Measurements from ENCODE around the gene SGCE.
"Not testable (repeated sequence)": the region's sequence is repeated elsewhere in the genome, so short reads cannot be mapped to it uniquely, and the experiment has no call there.

Gene SGCE, protein sequence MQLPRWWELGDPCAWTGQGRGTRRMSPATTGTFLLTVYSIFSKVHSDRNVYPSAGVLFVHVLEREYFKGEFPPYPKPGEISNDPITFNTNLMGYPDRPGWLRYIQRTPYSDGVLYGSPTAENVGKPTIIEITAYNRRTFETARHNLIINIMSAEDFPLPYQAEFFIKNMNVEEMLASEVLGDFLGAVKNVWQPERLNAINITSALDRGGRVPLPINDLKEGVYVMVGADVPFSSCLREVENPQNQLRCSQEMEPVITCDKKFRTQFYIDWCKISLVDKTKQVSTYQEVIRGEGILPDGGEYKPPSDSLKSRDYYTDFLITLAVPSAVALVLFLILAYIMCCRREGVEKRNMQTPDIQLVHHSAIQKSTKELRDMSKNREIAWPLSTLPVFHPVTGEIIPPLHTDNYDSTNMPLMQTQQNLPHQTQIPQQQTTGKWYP

GRCh38 chr7:94655848-94656657, at the start of gene SGCE:
Gene SGCE (minus strand): TSS chr7:94656133. CDS start chr7:94656098, 35 bp downstream.
- peak; percentile 93 for DNase-seq

GRCh38 chr7:94705155-94706021, 49.5 kb upstream of the SGCE start:
- not testable (repeated sequence) for DNase-seq

DNA sequence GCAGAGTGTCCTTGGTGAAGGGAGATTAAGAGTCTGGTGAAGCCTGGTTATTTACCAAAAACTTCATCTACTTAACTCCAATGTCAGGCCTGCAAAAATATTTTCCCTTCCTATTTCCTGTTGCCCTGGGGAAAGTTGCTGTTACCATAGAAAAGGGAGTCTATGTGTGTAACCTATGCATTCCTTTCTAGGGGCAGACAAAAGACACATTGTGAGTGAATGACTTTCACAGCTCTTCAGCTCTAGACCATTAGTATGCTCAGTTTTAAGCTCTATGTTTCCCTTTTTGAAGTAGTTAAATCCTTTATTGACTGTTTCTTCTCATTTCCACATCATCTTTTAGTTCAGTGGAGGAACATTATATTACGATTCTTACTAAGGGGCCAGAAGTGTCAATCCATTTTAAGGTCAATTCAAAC, 45.6 kb upstream of the SGCE start:
- DNase-seq = no peak

GRCh38 chr7:94700926-94701554, 45.1 kb upstream of the SGCE start:
- DNase-seq = no peak

DNA sequence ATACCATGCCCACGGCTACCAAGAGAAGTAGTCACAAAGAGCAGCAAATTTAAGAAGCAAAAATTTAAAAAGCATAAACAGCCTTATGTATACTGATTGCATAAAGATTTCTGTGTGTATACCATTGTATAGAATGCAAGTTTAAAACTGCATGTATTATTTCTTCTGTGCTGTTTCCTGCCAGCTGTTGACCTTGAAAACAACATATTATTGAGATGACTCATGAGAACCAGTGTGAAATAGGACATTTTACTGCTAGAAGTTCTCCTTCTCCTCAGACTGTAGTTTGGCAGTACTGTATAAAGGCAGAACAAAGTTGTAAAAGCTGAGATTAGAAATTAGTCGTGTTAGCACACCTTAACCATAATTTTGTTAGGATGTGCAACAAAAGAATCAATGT, 42.3 kb upstream of the SGCE start:
- no peak for DNase-seq

DNA sequence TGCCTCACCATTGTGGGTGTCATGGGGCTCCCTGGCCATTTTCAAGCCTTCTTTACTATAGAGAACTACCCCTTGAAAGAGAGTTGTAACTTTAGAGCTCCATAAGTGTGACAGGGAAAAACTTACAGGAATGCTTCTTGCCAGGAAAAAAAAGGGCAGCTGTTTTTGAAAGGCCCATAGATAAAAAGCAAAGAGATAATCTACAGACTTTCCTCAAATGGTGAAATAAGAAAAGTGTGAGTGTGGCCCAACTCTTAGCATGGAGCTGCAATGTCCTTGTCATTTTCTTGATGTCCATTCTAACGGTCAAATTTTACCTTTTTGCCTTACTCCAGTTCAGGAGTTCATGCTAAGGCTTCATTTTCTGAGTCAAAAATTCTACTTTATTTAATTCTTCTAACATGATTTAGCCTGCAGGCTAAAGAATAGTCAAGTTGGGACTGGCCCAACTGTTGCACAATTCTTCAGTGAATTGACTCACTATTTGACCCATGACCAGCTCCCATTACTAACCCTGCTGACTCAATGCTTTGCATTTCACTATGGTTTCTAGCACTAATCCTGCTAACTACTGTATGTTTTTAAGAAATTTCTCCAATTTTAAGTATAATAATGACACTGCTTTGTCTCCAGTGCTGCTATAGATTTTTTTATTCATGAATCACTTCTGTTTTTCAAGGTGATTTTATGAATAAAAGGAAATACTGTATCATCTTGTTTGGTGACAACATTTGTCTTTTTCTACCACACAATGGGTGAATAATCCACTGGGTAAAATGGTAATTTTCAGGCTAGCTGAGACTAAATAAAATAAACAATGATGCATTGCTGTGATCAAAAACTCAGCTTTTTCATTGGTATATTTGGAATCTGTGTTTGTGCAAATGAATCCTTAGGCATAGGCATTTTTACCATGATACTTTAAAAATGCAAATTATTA, 41.4 kb upstream of the SGCE start:
- DNase-seq = no peak

- DNase-seq = no peak
These were observed 31.9 kb upstream of the SGCE start for GRCh38 chr7:94687810-94688209.

- DNase-seq = no peak
These were observed 31.1 kb upstream of the SGCE start for GRCh38 chr7:94687076-94687475.

DNA sequence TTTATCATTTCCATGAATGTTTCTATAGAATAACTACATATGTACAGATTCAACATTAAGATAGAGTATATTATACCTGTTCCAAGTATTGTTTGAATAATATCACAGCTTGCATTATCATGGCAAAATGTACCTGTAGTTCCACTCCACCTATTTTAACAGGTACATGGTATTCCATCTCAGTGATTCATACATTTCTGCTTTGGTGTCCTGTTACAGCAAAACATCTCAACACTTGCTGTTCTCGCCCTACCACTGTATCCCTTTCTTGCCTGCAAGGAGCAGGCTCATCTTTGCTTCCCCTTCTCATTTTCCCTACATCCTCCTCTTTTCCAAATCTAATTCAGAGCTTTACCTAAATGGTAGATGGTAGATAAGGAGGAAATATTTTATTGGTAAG, 27.1 kb upstream of the SGCE start:
- DNase-seq = no peak

DNA sequence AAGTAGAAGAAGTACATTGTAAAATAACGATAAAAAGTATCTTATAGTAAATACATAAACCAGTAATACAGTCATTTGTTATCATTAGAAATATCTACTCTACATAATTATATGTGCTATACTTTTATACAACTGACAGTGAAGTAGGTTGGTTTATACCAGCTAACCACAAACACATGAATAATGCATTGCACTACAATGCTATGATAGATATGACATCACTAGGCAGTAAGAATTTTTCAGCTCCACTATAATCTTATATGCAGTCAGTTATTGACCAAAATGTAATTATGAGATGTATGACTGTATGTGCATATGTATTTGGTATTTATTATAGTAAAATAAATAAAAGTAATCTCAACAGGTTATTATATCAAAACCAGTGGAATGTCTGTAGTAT, 23.4 kb upstream of the SGCE start:
- no peak for DNase-seq

GRCh38 chr7:94676431-94676830, 20.5 kb upstream of the SGCE start:
- DNase-seq = no peak

GRCh38 chr7:94675356-94675755, 19.4 kb upstream of the SGCE start:
- no peak for DNase-seq

DNA sequence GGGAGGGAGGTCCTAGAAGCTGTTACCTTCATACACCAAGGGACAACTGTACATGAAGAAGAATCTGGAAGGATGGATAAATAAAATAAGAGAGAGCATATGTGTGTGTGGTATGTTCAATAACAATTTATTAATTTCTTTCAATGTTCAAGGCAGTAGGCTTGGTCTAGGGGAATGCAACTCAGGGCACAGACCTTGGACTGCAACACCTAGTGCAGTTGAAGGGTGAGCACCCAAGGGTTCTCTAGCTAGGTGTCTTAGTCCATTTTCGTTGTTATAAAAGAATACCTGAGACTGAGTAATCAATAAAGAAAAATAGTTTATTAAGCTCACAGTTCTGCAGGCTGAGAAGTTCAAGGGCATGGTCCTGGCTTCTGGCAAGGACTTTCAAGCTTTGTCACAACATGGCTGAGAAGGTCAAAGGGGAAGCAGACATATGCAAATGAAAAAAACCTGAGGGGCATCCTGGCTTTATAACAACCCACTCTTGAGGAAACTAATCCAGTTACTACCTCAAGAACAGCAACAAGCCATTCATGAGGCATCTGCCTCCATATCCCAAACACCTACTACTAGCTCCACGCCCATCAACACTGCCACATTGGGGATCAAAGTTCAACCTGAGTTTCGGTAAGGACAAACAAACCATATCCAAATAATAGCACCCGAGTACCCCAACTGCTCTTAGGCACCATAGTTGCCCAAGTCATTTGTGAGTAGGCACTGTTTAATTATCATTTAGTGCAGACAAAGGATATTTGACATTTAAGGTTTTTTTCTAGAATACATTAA, 15.7 kb upstream of the SGCE start:
- DNase-seq = no peak

GRCh38 chr7:94669773-94670495, 14.0 kb upstream of the SGCE start:
- no peak for DNase-seq

DNA sequence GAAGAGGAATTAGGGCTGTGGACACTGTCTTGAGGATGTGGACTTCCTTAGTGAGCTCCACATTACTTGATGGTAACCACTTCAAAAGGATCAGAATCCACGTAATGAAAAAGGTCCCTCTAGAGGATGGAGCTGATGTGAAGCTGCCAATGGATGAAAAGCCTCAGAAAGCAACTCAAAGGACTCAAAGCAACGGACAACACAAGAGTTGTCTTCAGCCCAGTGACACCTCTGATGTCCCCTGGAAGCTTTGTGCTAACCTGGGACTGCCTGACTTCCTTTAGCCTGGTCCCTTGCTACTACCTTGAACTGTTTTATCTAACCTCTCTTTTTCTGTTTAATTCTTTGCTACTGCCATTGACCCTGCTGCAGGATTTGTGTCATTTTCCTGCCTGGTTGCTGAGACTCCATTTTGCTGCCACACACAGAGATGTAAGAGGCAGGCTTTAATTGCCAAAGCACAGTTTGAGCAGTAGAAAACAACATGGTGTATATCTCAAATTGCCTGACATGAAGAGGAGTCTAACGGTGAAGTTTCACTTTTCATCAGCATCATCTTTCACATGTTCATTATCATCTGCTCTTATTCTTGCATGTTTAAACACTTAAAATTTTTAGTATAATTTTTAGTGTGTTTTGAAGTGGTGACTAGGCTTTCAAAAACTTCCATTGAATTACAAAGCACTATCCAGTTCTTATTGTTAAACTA, 11.1 kb upstream of the SGCE start:
- DNase-seq = no peak

GRCh38 chr7:94665426-94665825, 9.5 kb upstream of the SGCE start:
- DNase-seq = no peak

DNA sequence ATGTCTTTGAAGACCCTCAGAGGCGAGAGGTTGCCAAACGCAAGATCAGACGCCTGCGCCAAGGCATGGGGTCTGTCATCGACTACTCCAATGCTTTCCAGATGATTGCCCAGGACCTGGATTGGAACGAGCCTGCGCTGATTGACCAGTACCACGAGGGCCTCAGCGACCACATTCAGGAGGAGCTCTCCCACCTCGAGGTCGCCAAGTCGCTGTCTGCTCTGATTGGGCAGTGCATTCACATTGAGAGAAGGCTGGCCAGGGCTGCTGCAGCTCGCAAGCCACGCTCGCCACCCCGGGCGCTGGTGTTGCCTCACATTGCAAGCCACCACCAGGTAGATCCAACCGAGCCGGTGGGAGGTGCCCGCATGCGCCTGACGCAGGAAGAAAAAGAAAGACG, 8.1 kb upstream of the SGCE start:
- DNase-seq = no peak

GRCh38 chr7:94662548-94662947, 6.6 kb upstream of the SGCE start:
- no peak for DNase-seq

DNA sequence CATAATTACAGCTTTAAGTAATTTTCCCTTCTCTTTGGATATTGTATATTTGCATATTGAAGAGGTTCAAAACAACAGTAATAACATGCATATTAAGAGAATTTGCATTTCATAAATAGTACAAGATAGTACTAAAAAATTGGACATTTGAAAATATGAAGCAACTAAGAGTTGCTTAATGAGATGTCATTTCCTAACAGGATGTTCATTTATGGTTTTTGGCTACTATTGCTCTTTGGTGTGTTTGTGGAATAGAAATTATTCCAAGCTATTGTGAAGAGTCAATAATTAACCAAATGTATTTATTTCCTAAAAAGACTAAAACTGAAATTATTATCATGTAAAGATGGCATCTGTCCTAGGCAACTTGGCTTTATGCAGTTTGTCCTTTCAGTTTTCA, 4.1 kb upstream of the SGCE start:
- DNase-seq = no peak

All from right forelimb (tissue), 1 donor.